PC-9 (cell line): Measurements from ENCODE around the gene PWP2.

Source experiments
- CTCF ChIP-seq: fragments of 200-600 bp; sonication (generic); conservative IDR thresholded peaks from 2 replicates; pipeline ENCODE4 v1.6.1; 2017; ENCODE audit warnings: mixed run types, antibody characterized with exemption, mild to moderate bottlenecking, moderate library complexity
- EZH2 ChIP-seq: fragments of 200-600 bp; sonication (generic); IDR thresholded peaks from 2 replicates; pipeline ENCODE4 v1.8.0; 2017; ENCODE audit warnings: antibody characterized with exemption, low read depth

DNA sequence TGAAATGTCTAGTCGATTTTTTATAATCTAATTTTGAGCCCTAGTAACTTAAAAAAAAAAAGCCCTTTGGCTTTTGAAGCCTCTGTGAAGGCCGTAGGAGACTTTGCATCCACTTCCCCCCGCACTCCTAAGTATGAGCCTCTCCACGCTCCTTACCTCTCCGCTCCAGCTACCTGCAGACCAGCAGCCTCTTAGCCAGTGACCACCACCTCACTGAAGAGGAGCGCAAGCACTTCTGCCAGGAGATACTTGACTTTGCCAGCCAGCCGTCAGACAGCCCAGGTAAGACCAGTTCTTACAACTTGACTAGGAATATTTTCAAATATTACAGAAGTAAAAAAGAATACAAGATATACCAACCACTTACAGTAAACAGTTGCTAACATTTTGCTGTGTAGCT lies 27.4 kb upstream of the PWP2 start:
- TF ChIP-seq CTCF (no peak), EZH2 (no peak)
